PFSK-1 (cell line): Measurements from ENCODE around the gene B4GALT3.

Experiments
- FOXP2 ChIP-seq: optimal IDR thresholded peaks from 2 replicates; pipeline ENCODE3; 2011; ENCODE audit warnings: borderline replicate concordance, control low read depth, inconsistent platforms; ENCODE audit not compliant: insufficient read depth; ENCODE audit errors: extremely low read length, extremely low read depth
- POLR2AphosphoS5 ChIP-seq: IDR thresholded peaks from 2 replicates; pipeline ENCODE4 v1.6.1; 2012; ENCODE audit warnings: low read depth, mild to moderate bottlenecking, control low read depth, low read length, moderate library complexity
- SIN3A ChIP-seq: IDR thresholded peaks from 2 replicates; pipeline ENCODE4 v1.6.1; 2012; ENCODE audit warnings: mild to moderate bottlenecking, low read length, moderate library complexity, borderline replicate concordance; ENCODE audit not compliant: insufficient read depth
- TAF1 ChIP-seq: IDR thresholded peaks from 2 replicates; pipeline ENCODE4 v1.6.1; 2012; ENCODE audit warnings: low read length, control low read depth, borderline replicate concordance; ENCODE audit not compliant: insufficient read depth
- TF ChIP-seq, protein P1 (sequence below), 2 experiments: IDR thresholded peaks; 2 replicates each; pipeline versions ENCODE4 v1.6.1 to v1.8.0; 2011 to 2012; ENCODE audit warnings: low read depth in 2 of 2, low read length in 2 of 2, control low read depth in 1 of 2, inconsistent platforms in 1 of 2, mild to moderate bottlenecking in 1 of 2, moderate library complexity in 1 of 2; ENCODE audit not compliant: insufficient read depth in 1 of 2

B4GALT3 gene

GRCh38 chr1:161200992-161201835 is 23.9 kb upstream of the B4GALT3 start:
- no peak for TF ChIP-seq TAF1
- TF ChIP-seq POLR2AphosphoS5: no peak
- TF ChIP-seq, protein P1, sequence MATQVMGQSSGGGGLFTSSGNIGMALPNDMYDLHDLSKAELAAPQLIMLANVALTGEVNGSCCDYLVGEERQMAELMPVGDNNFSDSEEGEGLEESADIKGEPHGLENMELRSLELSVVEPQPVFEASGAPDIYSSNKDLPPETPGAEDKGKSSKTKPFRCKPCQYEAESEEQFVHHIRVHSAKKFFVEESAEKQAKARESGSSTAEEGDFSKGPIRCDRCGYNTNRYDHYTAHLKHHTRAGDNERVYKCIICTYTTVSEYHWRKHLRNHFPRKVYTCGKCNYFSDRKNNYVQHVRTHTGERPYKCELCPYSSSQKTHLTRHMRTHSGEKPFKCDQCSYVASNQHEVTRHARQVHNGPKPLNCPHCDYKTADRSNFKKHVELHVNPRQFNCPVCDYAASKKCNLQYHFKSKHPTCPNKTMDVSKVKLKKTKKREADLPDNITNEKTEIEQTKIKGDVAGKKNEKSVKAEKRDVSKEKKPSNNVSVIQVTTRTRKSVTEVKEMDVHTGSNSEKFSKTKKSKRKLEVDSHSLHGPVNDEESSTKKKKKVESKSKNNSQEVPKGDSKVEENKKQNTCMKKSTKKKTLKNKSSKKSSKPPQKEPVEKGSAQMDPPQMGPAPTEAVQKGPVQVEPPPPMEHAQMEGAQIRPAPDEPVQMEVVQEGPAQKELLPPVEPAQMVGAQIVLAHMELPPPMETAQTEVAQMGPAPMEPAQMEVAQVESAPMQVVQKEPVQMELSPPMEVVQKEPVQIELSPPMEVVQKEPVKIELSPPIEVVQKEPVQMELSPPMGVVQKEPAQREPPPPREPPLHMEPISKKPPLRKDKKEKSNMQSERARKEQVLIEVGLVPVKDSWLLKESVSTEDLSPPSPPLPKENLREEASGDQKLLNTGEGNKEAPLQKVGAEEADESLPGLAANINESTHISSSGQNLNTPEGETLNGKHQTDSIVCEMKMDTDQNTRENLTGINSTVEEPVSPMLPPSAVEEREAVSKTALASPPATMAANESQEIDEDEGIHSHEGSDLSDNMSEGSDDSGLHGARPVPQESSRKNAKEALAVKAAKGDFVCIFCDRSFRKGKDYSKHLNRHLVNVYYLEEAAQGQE (IDR thresholded peaks at IDR 0.05; ENCODE audit: insufficient read depth in 1 of 2, low read depth in 2 of 2, low read length in 2 of 2): no peak
- TF ChIP-seq FOXP2: no peak
- TF ChIP-seq SIN3A: no peak

DNA sequence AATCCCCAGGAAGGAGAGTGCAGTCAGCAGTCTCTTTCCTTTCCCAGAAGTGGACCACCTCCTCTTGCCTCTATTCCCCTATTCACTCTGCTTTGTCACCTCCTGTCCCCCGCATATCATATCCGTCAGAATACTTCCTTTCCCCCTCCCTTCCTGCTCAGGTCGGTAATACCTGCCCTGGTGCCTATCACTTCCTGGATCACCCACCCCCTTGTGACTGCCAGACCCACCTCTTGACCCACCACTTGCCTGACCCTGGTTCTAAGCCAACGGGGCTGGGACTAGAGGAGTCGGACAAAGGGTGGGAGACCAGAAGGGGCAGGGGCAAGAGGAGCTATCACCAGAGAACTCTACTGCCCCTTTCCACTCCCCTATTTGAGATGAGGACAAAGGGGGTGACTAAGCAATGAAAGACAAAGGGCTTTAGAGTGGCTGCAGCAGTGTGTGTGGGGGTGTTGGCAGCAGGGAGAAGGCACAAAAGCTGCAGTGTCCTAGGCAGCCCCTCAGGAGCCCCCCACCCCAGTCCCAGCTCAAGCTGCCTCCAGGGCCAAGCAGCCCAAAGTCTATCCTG is 23.2 kb upstream of the B4GALT3 start:
- TF ChIP-seq TAF1 (no peak), SIN3A (no peak), POLR2AphosphoS5 (no peak), FOXP2 (no peak)
- TF ChIP-seq, protein P1 (IDR thresholded peaks at IDR 0.05; ENCODE audit: insufficient read depth in 1 of 2, low read depth in 2 of 2, low read length in 2 of 2): no peak

DNA sequence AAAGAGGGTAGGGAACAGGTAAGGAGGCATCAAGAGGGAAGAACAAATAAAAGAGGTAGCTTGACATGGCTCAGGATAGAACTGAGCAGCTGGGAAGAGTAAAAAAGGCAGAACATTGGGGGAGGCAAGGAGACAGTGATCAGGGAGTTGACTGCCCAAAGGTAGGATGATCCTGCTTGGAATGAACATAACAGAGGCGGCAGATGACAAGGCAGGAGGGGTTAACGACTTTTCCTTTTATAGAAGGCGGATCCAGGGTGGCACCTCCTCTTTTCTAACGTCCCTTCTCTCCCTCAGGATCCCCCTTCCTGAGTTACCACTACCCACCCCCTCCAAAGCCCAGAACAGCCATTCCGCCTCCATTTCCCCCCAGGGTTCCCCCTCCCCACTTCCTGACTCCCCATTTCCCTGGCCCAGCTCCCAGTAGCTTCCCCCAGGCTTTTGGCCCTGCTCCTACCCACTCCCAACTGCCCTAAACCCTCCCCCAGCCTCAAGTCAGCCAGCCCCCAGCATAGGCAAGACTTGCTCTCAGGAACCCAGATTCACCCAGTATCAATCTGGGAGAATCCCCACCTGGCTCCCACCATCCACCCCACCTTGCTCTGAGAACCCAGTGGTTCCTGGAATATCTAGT is 22.3 kb upstream of the B4GALT3 start:
- TF ChIP-seq SIN3A (no peak), FOXP2 (no peak), TAF1 (no peak), POLR2AphosphoS5 (no peak)
- TF ChIP-seq, protein P1 (IDR thresholded peaks at IDR 0.05; ENCODE audit: insufficient read depth in 1 of 2, low read depth in 2 of 2, low read length in 2 of 2): no peak

DNA sequence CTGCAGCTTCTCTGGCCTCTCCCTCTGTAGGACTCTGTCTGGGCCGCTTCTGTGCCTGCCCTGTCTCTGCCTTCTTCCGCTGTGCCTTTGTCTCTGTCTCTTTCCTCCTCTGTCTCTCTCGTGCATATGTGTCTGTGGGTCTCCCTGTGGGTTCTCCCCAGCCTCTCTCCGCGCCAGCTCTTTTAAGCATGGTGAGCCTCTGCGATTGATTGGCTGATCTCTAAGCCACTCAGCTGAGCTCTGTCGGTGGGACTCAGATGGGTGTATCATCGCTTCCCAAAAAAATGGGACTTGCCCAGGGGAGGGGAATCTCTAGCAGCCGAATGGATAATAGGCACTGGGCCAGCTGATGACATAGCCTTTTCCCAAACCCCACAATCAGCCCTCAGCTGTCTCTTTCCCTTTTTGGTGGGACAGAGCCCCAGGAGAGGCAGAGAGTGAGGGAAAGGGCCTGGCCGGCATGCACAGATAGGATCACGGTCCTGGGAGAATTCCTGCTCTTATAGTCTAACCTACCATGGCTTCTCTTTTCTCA is 21.7 kb upstream of the B4GALT3 start, which contains the start of gene ADAMTS4:
ADAMTS4 (minus strand) TSS at position 158 of the 535 bp plus-strand sequence. CDS start 427 bp downstream, outside the sequence.
- TF ChIP-seq TAF1 (0 out of 2 replicates have a peak, but pooled peaks have one; percentile 10), POLR2AphosphoS5 (peak; percentile 86; the same call in 1 of the 2 replicates)
- TF ChIP-seq, protein P1 (IDR thresholded peaks at IDR 0.05; ENCODE audit: insufficient read depth in 1 of 2, low read depth in 2 of 2, low read length in 2 of 2): no peak
